Stimulated activated CD4-positive, alpha-beta T cell treated with anti-CD3 and anti-CD28 coated beads, Interleukin-1b, Interleukin-23, amount 100 ng/mL, for 24 hours (primary cell): Measurements from ENCODE around the gene ZNF579.
"Not testable (repeated sequence)": the region's sequence is repeated elsewhere in the genome, so short reads cannot be mapped to it uniquely, and the experiment has no call there.

Source experiments
- DNase-seq, 4 experiments: peaks; one replicate each; pipeline ENCODE4 v3.0.0-alpha.2; 2020; ENCODE audit warnings: low read depth in 4 of 4, low spot score in 1 of 4

ZNF579 gene

DNA sequence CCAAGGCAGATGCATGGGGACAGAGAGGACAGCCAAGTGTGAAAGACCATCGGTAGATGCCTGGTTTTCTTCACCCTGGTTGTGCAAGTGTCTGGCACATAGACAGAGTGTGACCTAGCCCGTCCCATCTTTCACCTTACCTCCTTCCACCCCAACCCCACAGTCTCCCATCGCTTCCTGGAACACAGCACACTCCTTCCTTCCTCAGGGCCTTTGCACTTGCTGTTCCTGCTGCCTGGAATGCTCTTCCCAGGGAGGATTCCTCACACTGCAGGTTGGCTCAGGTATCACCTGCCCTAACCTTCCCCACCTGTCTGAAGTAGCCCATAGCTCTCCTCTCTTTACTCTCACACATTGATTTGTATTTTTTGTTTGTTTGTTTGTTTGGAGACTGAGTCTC, 15.7 kb upstream of the ZNF579 start:
- DNase-seq: no peak

DNA sequence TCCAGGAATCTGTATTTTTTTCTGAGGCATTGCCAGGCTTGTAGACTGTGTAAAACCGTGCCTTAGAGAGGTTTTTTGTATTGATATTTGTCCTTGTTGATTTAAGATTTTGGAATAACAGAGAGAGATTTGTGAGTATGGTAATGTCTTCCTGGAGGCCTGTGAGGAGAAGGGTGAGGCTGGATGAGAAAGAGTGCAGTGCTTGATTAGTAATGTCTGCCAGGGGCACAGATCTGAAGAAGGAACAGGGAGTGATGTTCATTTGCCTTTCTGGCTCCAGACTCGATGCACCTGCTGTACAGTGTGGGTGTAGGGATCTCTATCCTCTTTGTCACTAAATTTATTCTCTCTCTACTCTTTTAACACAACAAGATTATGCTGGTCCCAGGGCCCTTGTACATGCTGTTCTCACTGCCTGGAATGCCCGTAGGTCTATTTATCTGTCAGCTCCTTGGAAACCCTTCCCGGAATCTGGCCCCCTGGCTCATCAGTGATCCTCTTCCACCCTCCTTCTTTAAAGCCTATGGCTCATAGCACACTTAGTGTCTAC, 14.4 kb upstream of the ZNF579 start:
- no peak for DNase-seq

DNA sequence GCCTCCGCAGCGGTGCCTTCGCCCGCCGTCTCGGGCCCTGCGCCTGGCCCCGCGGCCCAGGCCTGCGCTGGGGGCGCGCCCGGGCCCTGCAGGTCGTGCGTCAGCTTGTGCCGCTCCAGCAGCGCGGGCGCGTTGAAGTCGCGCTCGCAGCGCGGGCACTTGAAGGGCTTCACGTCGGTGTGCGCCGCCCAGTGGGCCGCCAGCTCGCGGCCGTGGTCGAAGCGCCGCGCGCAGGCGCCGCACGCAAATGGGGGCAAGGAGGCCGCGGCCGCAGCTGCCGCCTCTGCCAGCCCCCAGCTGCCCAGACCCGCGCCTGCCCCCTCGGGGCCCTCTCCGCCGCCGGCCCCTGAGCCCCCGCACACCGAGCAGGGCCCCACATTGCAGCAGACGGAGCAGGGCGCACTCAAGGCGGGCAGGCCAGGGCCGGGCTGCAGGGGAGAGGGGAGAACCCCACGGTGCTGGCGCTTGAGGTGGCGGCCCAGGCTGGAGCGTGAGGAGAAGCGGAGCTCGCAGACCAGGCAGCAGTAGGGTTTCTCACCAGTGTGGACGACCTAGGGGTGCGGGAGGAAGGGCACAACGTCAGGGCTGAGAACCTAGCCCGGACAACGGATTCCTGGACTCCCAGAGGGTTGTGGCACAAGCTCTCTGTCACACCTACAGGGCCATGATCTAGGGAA, 12.6 kb upstream of the ZNF579 start:
- DNase-seq: no peak

DNA sequence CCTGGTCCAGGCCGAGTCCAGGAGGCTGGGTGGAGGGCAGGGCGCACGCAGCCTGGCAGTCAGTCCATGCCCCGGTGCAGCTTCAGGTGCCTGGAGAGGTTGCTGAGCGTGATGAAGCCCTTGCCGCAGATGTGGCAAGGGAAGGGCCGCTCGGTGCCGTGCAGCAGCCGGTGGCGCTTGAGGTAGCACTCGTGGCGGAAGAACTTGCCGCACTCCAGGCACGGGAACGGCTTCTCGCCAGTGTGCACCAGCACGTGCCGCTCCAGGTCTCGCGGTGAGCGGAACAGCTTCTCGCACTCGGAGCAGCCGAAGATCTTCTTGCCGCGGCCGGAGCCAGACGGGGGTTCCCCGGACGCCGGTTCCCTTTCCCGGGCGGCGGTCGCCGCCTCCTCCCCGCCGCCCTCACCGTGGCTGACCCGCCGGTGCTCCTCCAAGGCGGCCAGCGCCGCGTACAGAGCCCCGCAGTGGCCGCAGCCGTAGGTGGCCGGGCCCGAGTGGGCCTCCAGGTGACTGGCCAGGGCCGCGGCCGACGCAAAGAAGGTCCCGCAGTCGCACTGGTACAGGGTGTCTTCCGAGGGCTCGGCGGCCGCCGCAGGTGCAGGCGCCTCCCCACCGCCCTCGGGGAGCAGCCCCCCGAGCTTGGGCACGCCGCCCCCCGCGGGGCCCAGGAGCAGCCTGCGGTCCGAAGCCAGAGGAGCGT, 11.9 kb upstream of the ZNF579 start:
- no peak for DNase-seq

DNA sequence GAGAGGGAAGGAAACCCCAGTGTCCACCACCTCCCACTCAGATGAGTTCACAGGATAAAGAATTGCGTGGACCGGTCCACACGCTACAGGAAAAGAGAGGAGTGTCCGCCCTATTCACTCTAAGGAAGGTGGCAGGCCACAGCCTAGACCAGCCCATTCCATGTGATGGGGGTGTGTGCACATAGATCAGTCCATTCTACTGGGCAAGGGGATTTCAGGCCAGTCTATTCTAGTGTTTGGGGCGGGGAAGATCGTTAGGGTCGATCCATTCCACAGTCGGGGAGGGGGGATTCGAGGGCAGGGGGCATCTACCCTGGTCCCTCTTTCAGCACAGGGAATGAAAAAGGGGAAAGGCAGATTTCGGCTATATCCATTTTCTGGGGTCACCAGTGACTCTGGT, 10.9 kb upstream of the ZNF579 start:
- no peak for DNase-seq

DNA sequence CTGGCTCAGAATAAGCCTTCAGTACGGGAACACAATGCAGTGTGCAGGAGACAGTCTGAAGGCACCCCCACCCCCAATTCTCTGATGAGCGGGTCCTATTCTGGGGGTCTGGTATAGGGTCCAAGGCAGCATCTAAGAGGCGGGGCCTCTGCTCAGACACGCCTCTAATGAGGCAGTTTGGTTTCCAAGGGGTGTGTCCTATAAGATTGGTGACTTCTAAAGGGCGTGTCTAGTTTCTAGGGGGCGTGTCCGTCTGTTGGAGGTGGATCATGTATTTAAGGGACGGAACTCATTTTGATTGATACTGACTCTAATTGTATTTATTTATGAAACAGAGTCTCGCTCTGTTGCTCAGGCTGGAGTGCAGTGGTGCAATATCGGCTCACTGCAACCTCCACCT, 10.0 kb upstream of the ZNF579 start:
- no peak for DNase-seq

DNA sequence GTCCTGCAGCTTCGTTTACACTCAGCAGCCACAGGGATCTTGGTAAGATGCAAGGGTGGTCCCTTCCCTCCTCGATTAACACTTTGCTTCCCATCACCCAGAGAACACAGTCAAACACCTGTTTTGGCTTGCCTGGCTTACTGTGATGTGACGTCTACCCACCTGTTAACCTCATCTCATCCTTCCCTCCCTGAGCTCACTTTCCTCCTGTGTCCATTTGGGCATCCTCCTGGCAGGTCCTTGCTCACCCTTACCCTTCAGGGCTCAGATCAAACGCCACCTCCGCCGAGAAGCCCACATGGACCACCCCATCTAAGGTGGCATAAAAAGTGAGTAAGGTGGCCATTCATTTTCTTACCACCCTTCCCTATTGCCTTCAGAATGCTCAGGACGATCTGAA, 9.5 kb upstream of the ZNF579 start:
- no peak for DNase-seq

DNA sequence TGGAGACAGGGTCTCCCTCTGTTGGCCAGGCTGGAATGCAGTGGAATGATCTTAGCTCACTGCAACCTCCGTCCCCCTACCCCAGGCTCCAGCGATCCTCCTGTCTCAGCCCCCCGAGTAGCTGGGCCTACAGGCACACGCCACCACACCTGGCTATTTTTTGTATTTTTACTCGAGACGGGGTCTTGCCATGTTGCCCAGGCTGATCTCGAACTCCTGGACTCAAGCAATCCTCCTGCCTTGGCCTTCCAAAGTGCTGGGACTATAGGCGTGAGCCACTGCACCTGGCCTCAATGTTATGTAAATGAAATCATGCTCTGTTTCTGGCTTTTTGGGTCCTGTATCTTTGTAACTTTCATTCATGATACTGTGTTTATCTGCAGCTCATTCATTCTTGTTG, 8.1 kb upstream of the ZNF579 start:
- no peak for DNase-seq

DNA sequence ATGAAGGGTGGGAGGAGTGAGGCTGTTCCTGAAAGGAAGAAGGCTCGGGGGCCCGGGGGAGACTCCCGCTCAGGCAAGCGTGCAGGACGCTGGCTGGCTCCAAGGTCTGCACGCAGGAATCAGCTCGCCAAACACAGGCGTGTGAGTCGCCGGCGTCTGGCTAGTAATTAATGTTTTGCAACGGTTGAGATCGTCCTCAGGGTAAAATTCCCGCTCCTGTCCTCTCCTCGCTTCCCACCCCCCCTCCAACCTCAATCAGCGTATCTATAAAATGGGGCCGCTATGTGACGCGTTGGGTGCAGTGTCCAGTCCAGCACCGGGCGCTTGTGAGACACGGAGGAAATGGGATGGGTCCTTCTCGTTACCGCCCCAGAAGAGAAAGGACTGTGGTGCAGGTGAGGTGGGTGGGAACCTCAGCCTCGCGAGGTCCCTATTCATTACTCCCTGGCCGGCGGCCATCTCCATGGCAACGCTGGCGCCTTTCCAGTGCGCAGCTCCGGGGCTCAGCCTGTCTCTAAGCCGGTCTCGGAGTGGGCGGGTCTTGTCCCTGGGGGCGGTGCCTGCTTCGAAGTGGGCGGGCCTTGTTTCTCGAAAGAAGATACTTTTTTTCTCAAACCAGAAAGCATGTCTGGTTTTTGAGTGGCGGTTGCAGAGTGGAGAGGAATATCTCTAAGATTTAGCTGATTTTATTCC, 6.5 kb upstream of the ZNF579 start:
- DNase-seq: peak; percentile 86 to 95 (median 89)

DNA sequence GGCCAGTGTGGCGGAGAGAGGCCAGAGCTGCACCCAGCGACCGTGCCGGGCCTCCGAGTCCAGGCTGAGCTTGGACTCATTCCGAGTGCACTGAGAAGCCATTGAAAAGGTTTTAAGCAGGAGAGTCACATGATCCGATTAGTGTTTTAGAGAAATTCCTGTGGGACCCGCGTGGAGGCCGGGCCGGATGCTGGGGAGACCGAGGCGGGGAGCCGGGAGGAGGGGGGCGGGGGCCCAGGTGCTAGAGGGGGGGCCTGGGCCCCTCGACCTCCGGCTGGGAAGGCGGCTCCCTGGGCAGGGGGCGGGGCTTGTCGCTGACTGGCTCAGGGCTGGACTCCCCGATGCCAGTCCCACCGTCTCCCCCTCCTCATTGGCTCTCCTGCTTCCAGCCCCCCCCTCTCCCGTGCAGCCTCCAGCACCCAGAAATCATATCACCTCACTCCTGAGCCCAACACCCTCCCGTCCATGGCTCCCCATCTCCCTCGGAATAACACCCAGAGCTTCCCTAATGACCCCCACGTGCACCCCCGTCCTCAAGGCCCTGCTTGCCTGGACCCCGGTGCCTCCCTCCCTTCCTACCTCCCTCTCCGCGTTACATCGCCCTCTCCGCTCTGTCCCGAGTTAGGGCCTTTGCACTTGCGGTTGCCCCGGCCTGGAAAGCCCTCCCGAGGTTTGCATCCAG, 5.2 kb upstream of the ZNF579 start:
- DNase-seq: peak in 3 of 4 experiments; percentile 43 to 46 (median 44)

DNA sequence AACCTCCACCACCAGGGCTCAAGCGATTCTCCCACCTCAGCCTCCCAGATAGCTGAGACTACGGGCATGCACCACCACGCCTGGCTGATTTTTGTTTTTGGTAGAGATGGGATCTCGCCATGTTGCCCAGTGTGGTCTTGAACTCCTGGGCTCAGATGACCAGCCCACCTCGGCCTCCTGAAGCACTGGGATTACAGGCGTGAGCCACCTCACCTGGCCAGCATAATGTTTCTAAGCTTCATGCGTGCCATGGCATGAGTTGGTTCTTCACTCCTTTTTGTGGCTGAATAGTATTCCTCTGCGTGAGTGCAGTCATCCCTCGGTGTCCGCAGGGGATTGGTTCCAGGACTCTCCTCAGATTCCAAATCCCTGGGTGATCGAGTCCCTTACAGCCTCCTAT, 4.2 kb upstream of the ZNF579 start:
- DNase-seq: no peak

DNA sequence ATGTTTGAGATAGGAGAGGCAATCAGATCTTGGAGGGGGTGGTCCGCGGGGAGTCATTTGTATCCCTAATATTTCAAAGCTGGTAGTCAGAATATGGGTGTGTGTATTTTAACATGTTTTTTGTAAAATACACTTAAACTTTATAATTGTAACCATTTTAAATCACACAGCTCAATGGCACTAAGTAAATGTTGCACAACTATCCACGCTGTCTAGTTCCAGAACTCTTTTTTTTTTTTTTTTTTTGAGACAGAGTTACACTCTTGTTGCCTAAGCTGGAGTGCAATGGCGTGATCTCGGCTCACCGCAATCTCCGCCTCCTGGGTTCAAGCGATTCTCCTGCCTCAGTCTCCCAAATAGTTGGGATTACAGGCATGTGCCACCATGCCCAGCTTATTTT, 3.2 kb upstream of the ZNF579 start:
- DNase-seq: not testable (repeated sequence)

DNA sequence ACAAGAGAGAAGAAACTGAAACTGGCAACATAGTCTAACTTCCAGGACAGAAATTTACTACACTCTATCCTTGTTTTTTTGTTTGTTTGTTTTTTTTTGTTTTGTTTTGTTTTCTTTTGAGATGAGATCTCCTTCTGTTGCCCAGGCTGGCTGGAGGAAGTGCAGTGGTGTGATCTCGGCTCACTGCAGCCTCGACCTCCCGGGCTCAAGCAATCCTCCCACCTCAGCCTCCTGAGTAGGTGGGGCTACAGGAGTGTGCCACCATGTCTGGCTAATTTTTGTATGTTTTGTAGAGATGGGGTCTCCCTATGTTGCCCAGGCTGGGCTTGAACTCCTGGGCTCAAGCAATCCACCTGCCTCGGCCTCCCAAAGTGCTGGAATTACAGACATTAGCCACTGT, 1.6 kb upstream of the ZNF579 start:
- not testable (repeated sequence) for DNase-seq

DNA sequence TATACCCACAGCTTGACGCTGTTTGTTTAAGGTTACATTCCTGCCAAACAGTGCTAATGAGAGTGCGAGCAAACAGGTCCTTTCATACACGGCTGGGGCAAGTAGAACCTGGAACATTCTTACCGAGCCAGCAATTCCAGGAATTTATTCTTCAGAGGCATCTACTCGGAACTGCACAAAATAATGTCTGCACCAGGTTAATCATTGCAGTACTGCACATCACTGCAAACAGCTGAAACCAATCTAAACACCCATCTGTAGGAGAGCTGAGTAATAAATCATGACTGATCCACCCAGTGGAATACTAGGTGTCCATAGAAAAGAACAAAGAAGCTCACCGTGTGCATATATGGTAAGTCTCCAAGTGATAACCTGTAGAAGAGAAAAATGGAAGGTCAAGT, 1.2 kb upstream of the ZNF579 start:
- DNase-seq: no peak

DNA sequence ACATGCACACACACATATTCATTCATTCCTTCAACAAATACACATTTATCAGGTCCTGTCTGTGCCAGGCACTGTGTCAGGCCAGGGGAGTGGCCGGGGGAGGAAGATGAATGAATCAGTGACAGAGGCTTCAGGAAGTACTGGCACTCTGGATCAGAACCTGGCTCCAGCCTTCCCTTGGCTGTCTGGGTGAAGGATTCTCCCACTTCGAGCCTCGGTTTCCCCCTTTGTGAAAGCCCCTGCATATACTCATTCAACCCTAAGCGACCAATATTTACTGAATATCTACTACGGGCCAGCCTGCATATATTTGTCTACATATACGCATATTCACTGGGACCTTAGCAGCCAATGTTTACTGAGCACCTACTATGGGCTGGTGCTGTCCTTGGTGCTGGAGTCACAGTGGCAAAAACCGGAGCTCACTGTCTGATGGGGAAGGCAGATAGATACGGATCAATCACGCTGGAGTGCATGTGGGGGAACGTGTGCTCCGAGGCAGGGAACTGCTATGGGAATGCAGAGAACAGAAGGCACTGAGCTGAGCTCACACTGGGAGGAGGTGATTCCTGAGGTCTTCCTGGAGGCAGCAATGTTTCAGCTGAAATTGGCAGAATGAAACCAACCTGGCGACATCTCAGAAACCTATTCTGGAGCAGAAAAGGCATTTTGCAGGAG, 636 bp upstream of the ZNF579 start:
- DNase-seq: no peak

DNA sequence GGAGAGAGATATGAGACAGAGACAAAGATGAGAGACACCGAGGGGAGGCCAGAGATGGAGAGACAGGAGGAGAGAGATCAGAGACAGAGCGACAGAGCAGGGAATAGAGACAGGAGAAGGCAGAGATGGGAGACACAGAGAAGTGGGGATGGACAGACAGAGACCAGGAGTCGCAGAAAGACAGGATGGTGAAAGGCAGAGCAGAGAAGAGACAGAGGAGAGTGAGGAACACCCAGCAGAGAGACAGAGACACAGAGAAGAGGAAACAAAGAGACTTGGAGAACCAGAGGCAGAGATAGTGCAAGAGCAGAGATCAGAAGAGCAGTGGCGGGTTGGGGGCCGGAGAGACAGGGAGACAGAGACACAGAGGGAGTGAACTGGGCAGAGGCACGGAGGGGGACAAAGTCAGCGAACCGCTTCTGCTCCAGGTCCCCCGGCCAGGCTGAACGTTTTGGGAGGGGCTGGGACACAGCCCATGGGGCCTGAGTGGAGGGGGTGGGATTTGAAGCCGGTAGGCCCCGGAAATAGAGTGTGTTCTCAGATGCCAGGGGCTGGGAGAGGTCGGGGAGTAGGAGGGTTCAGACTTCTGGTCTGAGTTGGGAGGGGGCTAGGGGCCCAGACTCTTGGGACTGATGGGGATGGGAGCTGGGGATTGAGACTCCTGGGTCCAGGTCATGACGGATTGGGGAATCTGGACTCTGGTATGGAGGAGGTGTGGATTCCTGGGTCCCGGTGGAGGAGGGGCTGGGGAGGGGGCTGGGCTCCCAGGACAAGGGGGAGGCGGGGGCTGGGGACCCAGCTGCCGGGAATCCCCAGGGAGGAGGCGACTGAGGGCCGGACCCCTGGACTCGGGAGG, 654 bp downstream of the ZNF579 start:
- DNase-seq: no peak

DNA sequence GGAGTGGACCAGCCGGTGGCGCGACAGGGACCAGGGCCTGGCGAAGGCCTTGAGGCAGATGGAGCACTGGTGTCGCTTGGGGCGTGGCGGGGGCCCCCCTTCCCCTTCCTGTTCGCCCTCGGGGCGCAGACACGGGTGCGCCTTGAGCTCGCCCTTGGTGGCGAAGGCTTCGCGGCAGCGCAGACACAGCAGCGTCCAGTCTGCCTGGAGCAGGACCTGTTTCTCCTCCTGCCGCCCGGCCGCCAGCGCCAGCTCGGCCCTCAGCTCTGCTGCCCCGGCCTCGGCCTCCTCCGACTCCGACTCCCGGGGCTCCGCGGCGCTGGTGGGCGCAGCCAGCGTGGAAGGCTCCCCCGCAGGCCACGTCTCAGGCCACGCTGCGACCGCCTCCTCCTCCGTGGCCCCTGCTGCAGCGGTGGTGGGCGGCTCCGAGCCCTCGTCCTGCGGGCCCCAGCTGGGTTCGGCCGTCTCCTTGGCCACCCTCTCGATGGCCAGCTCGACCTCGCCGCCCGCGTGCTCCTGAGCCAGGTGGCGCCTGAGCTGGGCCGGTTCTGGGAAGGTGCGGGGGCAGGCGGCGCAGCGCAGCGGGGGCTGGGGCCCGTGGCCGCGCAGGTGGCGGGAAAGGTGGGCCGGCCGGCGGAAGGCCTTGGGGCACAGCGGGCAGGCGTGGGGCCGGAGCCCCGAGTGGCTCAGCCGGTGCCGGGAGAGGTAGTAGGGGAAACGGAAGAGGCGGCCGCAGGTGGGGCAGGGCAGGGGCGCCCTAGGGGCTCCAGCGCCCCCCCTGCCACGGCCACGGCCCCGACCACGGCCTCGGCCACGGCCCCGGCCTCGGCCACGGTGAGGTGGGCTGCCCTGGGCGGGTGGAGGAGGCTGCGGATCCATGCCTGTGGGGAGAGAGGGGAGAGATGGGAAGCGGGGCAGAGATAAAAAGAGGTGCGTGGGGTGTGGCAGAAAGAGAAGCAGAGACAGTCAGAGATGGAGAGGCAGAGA, 1.6 kb downstream of the ZNF579 start:
- no peak for DNase-seq

DNA sequence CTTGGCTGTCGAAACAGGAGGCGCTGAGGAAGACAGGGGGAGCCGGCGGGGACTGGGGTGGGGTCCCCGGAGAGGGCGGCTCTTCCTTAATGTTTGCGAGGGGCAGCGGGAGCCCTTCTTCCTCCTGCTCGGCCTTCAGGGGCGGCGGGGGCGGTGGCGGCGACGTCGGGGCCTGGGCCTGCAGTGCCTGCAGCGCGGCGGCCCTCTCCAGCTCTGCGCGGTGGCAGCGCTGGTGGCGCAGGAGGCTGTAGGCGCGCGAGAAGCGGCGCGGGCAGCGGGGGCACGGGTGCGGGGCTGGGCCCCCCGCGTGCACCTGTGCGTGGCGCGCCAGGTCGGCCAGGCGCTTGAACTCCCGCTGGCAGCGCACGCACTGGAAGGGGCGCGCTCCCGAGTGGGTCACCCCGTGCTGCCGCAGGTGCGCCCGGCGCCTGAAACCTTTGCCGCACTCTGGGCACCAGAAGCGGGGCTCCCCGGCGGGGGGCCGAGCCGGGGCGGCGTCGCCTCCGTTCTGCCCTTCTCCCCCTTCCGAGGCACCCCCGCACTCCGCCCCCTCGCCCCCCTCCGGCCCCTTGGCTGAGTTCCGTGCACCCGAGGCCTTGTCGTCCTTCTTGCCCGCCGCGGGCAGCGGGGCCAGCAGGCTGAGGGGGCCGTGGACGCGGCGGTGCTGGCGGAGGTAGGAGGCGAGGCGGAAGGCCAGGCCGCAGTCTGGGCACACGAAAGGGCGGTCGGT, 2.5 kb downstream of the ZNF579 start:
- DNase-seq: no peak
